ENCODE results near the gene PLCB1. TPM values are rescaled to one million over a fixed set of nuclear protein-coding genes. Genes with fewer than 3 reads are reported as not detected.

The PLCB1 gene
- total RNA-seq, 1 donor = 14.6 TPM

GRCh38 chr20:8526610-8527009 lies 394.5 kb downstream of the PLCB1 start:
- Histone ChIP-seq H3K4me1 (ENCODE audit: insufficient read depth, low read length) (peaks cover 4% of the 10 kb centered on the region), H3K27me3 (ENCODE audit: insufficient read depth, low read length) (no peaks in the 10 kb centered on the region), H3K4me3 (ENCODE audit: low read length) (no peak overlapping the region), H3K9me3 (ENCODE audit: low read depth, low read length) (no peaks in the 10 kb centered on the region)

DNA sequence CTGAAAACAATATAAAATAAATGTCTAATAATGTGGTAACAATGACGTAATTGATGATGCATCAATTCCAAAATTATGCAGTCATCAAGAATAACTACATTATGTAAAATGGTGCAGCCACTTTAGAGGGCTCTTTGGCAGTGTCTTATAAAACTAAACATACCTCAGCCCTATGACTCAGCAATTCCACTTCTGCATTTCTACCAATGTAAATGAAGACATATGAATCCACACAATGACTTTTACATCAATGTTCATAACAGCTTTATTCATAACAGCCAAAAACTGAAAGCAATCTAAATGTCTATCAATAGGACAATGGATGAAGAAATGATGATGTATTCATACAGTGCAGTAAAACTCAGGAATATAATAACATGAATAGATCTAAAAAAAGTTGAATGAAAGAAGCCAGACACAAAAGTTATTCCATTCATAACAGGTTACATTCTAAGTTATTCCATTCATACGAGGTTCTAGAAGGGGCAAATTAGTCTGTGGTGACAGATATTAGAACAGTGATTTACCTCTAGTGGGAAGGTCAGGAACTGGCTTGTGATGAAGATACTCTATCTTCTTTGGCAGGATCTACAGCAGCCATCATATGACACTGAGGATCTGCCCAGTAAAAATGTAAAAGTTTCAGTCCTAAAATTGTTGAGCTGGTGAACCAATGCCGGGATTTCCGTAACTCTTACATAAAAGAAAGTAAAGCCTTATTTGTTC lies 396.1 kb downstream of the PLCB1 start:
- Histone ChIP-seq H3K9me3 (ENCODE audit: low read depth, low read length) (no peaks in the 10 kb centered on the region), H3K4me1 (ENCODE audit: insufficient read depth, low read length) (peaks cover 4% of the 10 kb centered on the region), H3K4me3 (ENCODE audit: low read length) (no peak overlapping the region), H3K27me3 (ENCODE audit: insufficient read depth, low read length) (no peaks in the 10 kb centered on the region)

GRCh38 chr20:8530022-8530421 lies 398.0 kb downstream of the PLCB1 start:
- H3K4me1 ChIP-seq (ENCODE audit: insufficient read depth, low read length) = peaks cover 4% of the 10 kb centered on the region
- no peak overlapping the region for H3K4me3 ChIP-seq (ENCODE audit: low read length)
- no peaks in the 10 kb centered on the region for H3K9me3 ChIP-seq (ENCODE audit: low read depth, low read length)
- no peaks in the 10 kb centered on the region for H3K27me3 ChIP-seq (ENCODE audit: insufficient read depth, low read length)

DNA sequence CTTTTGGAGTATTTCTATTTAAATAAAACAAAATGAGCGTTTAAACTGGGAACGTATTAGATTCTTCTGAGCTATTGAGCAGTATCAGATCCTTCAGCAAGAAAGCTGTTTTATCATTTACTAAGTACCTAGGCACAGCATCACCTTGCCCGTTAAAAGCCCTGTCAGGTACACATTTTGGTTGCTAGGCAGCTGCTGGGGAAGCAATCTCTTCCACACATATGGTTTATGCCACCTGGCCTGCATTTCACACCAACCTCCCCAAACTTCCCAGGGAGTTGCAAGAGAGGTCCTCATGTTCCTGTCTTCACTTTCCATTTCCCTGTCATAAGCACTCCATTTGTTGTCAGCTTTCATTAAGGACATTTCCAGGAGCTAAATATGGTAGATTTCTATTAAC lies 400.1 kb downstream of the PLCB1 start:
- Histone ChIP-seq H3K4me1 (ENCODE audit: insufficient read depth, low read length) (peaks cover 14% of the 10 kb centered on the region), H3K4me3 (ENCODE audit: low read length) (no peak overlapping the region), H3K27me3 (ENCODE audit: insufficient read depth, low read length) (no peaks in the 10 kb centered on the region), H3K9me3 (ENCODE audit: low read depth, low read length) (no peaks in the 10 kb centered on the region)

DNA sequence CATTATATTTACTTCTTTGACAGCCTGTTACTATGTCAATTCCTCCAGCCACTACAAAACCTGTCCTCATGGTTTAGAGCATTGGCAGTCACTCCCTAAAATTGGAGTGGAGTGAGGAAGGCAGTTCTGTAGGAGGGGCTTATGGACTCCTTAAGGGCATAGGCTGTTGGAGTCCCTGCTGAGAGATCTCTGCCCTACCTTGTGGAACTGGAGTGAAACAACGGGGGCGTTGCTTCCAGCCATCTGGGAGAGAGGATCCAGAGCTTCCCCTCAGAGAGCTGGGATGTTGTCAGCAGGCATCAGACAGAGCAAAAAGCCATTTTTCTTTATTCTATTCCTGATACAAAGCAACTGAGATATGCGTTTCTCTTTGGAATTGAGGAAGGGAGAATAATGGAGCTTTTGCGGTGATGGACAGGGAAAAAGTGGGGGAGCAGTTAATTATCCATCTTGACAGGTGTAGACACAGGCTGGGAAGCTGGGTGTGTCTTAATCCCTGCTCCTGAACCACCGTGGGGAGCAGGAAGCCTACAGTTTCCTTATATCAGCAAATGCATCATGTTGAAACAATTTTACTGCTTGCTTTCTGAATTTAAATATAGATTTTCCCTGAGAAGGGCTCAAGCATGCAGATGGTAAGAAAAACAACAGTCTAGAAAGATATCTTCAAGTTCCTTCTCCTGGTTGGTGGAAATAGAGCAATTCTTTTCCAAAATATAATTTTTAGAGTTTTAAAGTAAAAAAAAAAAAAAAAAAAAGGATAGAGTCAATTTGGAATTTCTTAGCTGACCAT lies 402.5 kb downstream of the PLCB1 start:
- Histone ChIP-seq H3K4me3 (ENCODE audit: low read length) (no peak overlapping the region), H3K4me1 (ENCODE audit: insufficient read depth, low read length) (peaks cover 10% of the 10 kb centered on the region), H3K27me3 (ENCODE audit: insufficient read depth, low read length) (no peaks in the 10 kb centered on the region), H3K9me3 (ENCODE audit: low read depth, low read length) (no peaks in the 10 kb centered on the region)

DNA sequence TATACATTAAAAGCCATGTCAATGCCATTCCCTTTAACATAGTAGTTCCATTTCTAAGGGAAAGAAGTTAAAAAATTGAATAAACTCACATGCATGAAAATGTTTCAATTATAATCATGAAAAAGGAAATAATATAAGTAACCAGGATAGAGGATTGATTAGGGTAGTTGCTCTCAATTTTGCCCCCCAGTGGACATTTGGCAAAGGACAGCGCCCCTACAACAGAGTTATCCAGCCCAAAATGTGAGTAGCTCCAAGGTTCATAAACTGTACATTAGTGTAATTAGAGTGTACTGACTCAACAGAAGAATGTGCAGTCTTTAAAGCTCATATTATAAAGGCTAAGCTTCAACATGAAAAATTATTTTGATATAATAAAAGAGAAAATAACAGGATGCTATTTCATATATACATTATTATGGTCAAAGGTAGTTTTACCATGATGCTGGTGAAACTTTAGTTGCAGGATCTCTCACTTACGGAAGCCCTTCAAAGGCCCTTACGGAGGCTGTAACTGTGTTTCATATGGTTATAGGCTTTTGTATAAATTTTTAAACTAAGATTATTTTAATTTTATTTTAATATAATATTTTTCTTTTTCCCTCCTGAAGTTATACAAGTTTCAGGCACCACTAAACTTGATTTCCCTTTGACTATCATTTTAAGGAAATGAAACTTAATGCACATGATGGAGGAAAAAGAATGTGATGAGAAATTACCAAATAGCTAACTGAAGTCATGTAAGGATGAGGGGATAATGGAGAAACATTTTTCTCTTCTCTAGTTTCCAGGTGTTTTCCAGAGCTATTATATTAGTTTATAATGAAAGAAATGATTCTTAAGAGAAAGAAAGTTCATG lies 403.6 kb downstream of the PLCB1 start:
- H3K4me1 ChIP-seq (ENCODE audit: insufficient read depth, low read length) = peaks cover 10% of the 10 kb centered on the region
- no peaks in the 10 kb centered on the region for H3K27me3 ChIP-seq (ENCODE audit: insufficient read depth, low read length)
- H3K4me3 ChIP-seq (ENCODE audit: low read length) = no peak overlapping the region
- no peaks in the 10 kb centered on the region for H3K9me3 ChIP-seq (ENCODE audit: low read depth, low read length)

GRCh38 chr20:8536262-8536618 lies 404.2 kb downstream of the PLCB1 start:
- no peaks in the 10 kb centered on the region for H3K27me3 ChIP-seq (ENCODE audit: insufficient read depth, low read length)
- peaks cover 10% of the 10 kb centered on the region for H3K4me1 ChIP-seq (ENCODE audit: insufficient read depth, low read length)
- no peaks in the 10 kb centered on the region for H3K9me3 ChIP-seq (ENCODE audit: low read depth, low read length)
- H3K4me3 ChIP-seq (ENCODE audit: low read length) = no peak overlapping the region

- Histone ChIP-seq H3K4me1 (ENCODE audit: insufficient read depth, low read length) (peaks cover 18% of the 10 kb centered on the region), H3K27me3 (ENCODE audit: insufficient read depth, low read length) (no peaks in the 10 kb centered on the region), H3K4me3 (ENCODE audit: low read length) (no peak overlapping the region), H3K9me3 (ENCODE audit: low read depth, low read length) (no peaks in the 10 kb centered on the region)
Observed at GRCh38 chr20:8540466-8540865, 408.4 kb downstream of the PLCB1 start.

DNA sequence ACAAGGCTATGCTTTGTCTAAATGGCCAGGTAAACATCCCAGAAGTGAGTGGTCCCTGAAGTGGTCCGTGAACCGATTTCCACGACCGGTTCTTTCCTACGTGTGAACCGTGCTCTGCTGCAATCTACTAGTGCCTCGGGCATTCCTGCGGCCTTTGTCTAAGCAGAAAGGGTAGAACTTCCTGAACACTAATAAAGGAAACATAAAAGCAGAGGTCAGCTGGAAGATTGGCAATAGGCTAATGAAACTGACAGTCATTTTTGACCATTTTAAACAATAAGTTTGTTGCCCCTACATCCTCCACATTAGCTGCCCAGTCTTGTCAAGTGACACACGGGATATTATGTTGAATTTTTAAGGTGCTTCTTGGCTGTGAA lies 410.0 kb downstream of the PLCB1 start:
- Histone ChIP-seq H3K27me3 (ENCODE audit: insufficient read depth, low read length) (no peaks in the 10 kb centered on the region), H3K4me1 (ENCODE audit: insufficient read depth, low read length) (peaks cover 9% of the 10 kb centered on the region), H3K9me3 (ENCODE audit: low read depth, low read length) (no peaks in the 10 kb centered on the region), H3K4me3 (ENCODE audit: low read length) (no peak overlapping the region)

DNA sequence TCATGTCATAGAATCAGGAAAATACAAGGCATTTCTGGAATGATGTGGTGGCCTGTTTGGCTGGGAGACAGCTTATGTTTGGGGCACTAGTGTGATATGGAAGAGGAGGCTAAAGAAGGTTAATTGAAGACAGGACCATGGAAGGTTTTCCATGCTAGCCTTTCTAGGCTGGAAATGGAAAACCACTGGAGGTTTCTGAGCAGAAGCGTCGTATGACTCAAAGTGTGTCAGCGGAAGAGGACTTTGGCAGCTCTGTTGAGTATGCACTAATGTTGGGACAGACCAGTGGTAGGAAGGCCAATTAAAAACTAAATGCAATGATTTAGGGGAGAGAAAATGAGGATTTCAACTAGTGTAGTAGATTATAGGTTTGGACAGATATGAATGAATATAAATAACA lies 413.1 kb downstream of the PLCB1 start:
- Histone ChIP-seq H3K9me3 (ENCODE audit: low read depth, low read length) (no peaks in the 10 kb centered on the region), H3K4me3 (ENCODE audit: low read length) (no peak overlapping the region), H3K27me3 (ENCODE audit: insufficient read depth, low read length) (no peaks in the 10 kb centered on the region), H3K4me1 (ENCODE audit: insufficient read depth, low read length) (peaks cover 17% of the 10 kb centered on the region)

- H3K4me3 ChIP-seq (ENCODE audit: low read length) = no peak overlapping the region
- H3K4me1 ChIP-seq (ENCODE audit: insufficient read depth, low read length) = peaks cover 12% of the 10 kb centered on the region
- no peaks in the 10 kb centered on the region for H3K27me3 ChIP-seq (ENCODE audit: insufficient read depth, low read length)
- H3K9me3 ChIP-seq (ENCODE audit: low read depth, low read length) = no peaks in the 10 kb centered on the region
Observed at GRCh38 chr20:8547035-8547650, 415.1 kb downstream of the PLCB1 start.

DNA sequence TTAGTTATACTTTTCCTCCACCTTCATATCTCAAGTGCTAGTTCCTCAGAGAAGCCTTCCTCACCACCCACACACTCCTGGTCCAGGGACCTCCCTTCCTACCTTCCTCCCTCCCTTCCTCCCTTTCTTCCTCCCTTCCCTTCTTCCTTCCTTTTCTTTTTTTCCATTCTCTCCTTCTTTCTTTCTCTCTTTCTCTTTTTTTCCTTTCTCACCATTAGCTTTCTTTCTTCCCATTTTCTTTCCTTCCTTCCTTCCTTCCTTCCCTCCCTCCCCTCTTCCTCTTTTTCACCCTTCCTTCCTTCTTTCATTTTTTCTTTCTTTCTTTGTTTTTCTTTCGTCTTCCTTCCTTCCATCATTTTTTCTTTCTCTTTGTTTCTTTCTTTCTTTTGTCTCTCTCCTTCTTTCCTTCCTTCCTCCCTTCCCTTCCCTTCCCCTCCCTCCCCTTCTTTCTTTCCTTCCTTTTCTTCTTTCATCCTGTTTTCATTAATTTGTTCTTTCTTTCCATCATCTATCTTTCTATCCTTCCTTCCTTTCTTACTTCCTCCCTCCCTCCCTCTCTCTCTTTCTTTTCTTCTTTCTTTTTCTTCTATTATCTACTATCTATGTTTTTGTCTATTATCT lies 416.0 kb downstream of the PLCB1 start:
- H3K4me1 ChIP-seq (ENCODE audit: insufficient read depth, low read length) = peaks cover 10% of the 10 kb centered on the region
- no peaks in the 10 kb centered on the region for H3K27me3 ChIP-seq (ENCODE audit: insufficient read depth, low read length)
- H3K4me3 ChIP-seq (ENCODE audit: low read length) = no peak overlapping the region
- H3K9me3 ChIP-seq (ENCODE audit: low read depth, low read length) = no peaks in the 10 kb centered on the region

DNA sequence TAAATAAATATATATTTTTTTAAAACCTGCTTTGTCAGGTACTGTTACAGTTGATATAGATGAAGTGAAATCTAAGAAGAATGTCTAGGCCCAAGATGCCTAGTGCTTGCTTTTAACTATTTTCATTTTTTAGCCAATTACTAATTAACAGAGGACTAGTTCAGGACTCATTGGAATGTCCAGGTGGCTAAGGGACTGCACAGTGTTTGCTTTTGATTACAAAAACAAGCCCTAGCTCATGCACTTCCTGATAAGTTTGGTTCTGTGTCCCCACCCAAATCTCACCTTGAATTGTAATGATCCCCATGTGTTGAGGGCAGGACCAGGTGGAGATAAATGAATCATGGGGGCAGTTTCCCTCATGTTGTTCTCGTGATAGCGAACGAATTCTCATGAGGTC lies 417.1 kb downstream of the PLCB1 start:
- H3K4me1 ChIP-seq (ENCODE audit: insufficient read depth, low read length) = peaks cover 10% of the 10 kb centered on the region
- H3K9me3 ChIP-seq (ENCODE audit: low read depth, low read length) = no peaks in the 10 kb centered on the region
- no peaks in the 10 kb centered on the region for H3K27me3 ChIP-seq (ENCODE audit: insufficient read depth, low read length)
- no peak overlapping the region for H3K4me3 ChIP-seq (ENCODE audit: low read length)

- no peaks in the 10 kb centered on the region for H3K4me1 ChIP-seq (ENCODE audit: insufficient read depth, low read length)
- no peak overlapping the region for H3K4me3 ChIP-seq (ENCODE audit: low read length)
- H3K27me3 ChIP-seq (ENCODE audit: insufficient read depth, low read length) = no peaks in the 10 kb centered on the region
- H3K9me3 ChIP-seq (ENCODE audit: low read depth, low read length) = no peaks in the 10 kb centered on the region
Observed at GRCh38 chr20:8557711-8558110, 425.6 kb downstream of the PLCB1 start.

Data from mononuclear cell (primary cell).